IMR-90 (cell line): ENCODE measurements around the gene DCAF6. TPM values are rescaled to one million over a fixed set of nuclear protein-coding genes. Genes with fewer than 3 reads are reported as not detected.

Source experiments
- ATAC-seq: fragments of 200-7000 bp; cut with Tn5 transposase; 2 replicates; pipeline ENCODE4 v1.9.1; 2020; ENCODE audit warnings: low read depth, mild to moderate bottlenecking, moderate library complexity
- BruUV-seq: library from RNA; stranded (reverse); fragments of 400-500 nt; replicated peaks from 2 replicates; lab custom pipeline; 2021; lab: Mats Ljungman, UMichigan
- CTCF ChIA-PET: fragments of 300-600 bp; formaldehyde crosslinking; extraction: SDS; loops from one replicate; lab custom pipeline; 2021; ENCODE audit warnings: antibody characterized with exemption; lab: Yijun Ruan, JAX
- POLR2A ChIA-PET: fragments of 300-600 bp; sonication (Branson Sonifier 250); formaldehyde crosslinking; loops from one replicate; lab custom pipeline; 2022; ENCODE audit warnings: antibody characterized with exemption; ENCODE audit not compliant: unreplicated experiment; lab: Charles Lee
- DNase-seq: peaks from one replicate; pipeline ENCODE4 v3.0.0; 2013
- H2AFZ ChIP-seq: replicated peaks from 2 replicates; pipeline ENCODE3; 2013; ENCODE audit warnings: low read length, mild to moderate bottlenecking; ENCODE audit not compliant: poor library complexity
- H2AK5ac ChIP-seq: 2 replicates; pipeline ENCODE4 v1.6.1; 2013; ENCODE audit warnings: low read depth, low read length, inconsistent platforms
- H2AK9ac ChIP-seq: replicated peaks from 2 replicates; pipeline ENCODE3; 2013; ENCODE audit warnings: mild to moderate bottlenecking, low read depth, low read length, moderate library complexity; ENCODE audit not compliant: poor library complexity
- H2BK120ac ChIP-seq: 2 replicates; pipeline ENCODE4 v1.6.1; 2013; ENCODE audit warnings: low read depth, low read length, inconsistent platforms
- H2BK15ac ChIP-seq: 3 replicates; pipeline ENCODE4 v1.6.1; 2013; ENCODE audit warnings: low read depth, low read length, inconsistent platforms
- H2BK20ac ChIP-seq: 2 replicates; pipeline ENCODE4 v1.6.1; 2013; ENCODE audit warnings: low read depth, mild to moderate bottlenecking, inconsistent platforms, low read length, moderate library complexity
- H2BK5ac ChIP-seq: 2 replicates; pipeline ENCODE4 v1.6.1; 2013; ENCODE audit warnings: mild to moderate bottlenecking, low read depth, low read length, inconsistent platforms; ENCODE audit not compliant: poor library complexity, severe bottlenecking
- H3K14ac ChIP-seq: replicated peaks from 2 replicates; pipeline ENCODE4 v1.6.1; 2013; ENCODE audit warnings: low read depth, low read length, inconsistent platforms
- H3K18ac ChIP-seq: 2 replicates; pipeline ENCODE4 v1.6.1; 2013; ENCODE audit warnings: low read depth, low read length, control low read depth
- H3K23ac ChIP-seq: 2 replicates; pipeline ENCODE4 v1.6.1; 2013; ENCODE audit warnings: low read depth, low read length, inconsistent platforms
- H3K27ac ChIP-seq: 2 replicates; pipeline ENCODE4 v1.5.1; 2013; ENCODE audit warnings: mild to moderate bottlenecking, control low read depth, low read length; ENCODE audit not compliant: insufficient read depth
- H3K27me3 ChIP-seq: 2 replicates; pipeline ENCODE4 v1.6.1; 2013; ENCODE audit warnings: low read length; ENCODE audit not compliant: control insufficient read depth, insufficient read depth
- H3K36me3 ChIP-seq: 2 replicates; pipeline ENCODE4 v1.6.1; 2013; ENCODE audit warnings: low read length, mixed read lengths; ENCODE audit not compliant: control insufficient read depth, insufficient read depth
- H3K4ac ChIP-seq: 2 replicates; pipeline ENCODE4 v1.6.1; 2013; ENCODE audit warnings: low read depth, low read length, inconsistent platforms
- H3K4me1 ChIP-seq: 2 replicates; pipeline ENCODE4 v1.6.1; 2013; ENCODE audit warnings: low read length, mixed read lengths; ENCODE audit not compliant: control insufficient read depth, insufficient read depth
- H3K4me2 ChIP-seq: 2 replicates; pipeline ENCODE4 v1.6.1; 2013; ENCODE audit warnings: low read depth, mild to moderate bottlenecking, control low read depth, low read length, moderate library complexity
- H3K4me3 ChIP-seq: 2 replicates; pipeline ENCODE4 v1.5.1; 2013; ENCODE audit warnings: low read depth, mild to moderate bottlenecking, control low read depth, low read length, moderate library complexity; ENCODE audit not compliant: insufficient read depth
- H3K56ac ChIP-seq: 2 replicates; pipeline ENCODE4 v1.6.1; 2013; ENCODE audit warnings: low read length, inconsistent platforms; ENCODE audit not compliant: insufficient read depth; ENCODE audit errors: extremely low read depth
- H3K79me1 ChIP-seq, 2 experiments: 2 replicates each; pipeline ENCODE4 v1.6.1; 2013; ENCODE audit warnings: low read length in 2 of 2, inconsistent platforms in 1 of 2, low read depth in 1 of 2
- H3K9ac ChIP-seq: 2 replicates; pipeline ENCODE4 v1.6.1; 2013; ENCODE audit warnings: low read depth, low read length, control low read depth
- H3K9me1 ChIP-seq: 2 replicates; pipeline ENCODE4 v1.6.1; 2013; ENCODE audit warnings: low read length, inconsistent platforms; ENCODE audit not compliant: insufficient read depth
- H3K9me3 ChIP-seq: 2 replicates; pipeline ENCODE4 v1.6.1; 2013; ENCODE audit warnings: low read length; ENCODE audit not compliant: control insufficient read depth, insufficient read depth
- H4K20me1 ChIP-seq: 2 replicates; pipeline ENCODE4 v1.6.1; 2013; ENCODE audit warnings: low read length, inconsistent platforms; ENCODE audit not compliant: insufficient read depth
- H4K5ac ChIP-seq: 2 replicates; pipeline ENCODE4 v1.6.1; 2013; ENCODE audit warnings: mild to moderate bottlenecking, low read depth, low read length, control low read depth
- H4K8ac ChIP-seq, 2 experiments: 2 replicates each; pipeline ENCODE4 v1.6.1; 2013; ENCODE audit warnings: low read depth in 2 of 2, low read length in 2 of 2, control low read depth in 1 of 2, inconsistent platforms in 1 of 2
- H4K91ac ChIP-seq: 2 replicates; pipeline ENCODE4 v1.6.1; 2013; ENCODE audit warnings: low read depth, low read length, inconsistent platforms; ENCODE audit not compliant: insufficient read depth
- BHLHE40 ChIP-seq: fragments of 150-350 bp; IDR thresholded peaks from 2 replicates; pipeline ENCODE4 v1.6.1; 2016; ENCODE audit warnings: mild to moderate bottlenecking, low read depth, low read length
- CEBPB ChIP-seq: IDR thresholded peaks from 2 replicates; pipeline ENCODE4 v1.6.1; 2012; ENCODE audit warnings: low read depth, low read length, improper control_type of control experiment
- CHD1 ChIP-seq: IDR thresholded peaks from 2 replicates; pipeline ENCODE4 v1.6.1; 2012; ENCODE audit warnings: low read depth, low read length, improper control_type of control experiment
- FOS ChIP-seq: fragments of 150-350 bp; IDR thresholded peaks from 2 replicates; pipeline ENCODE4 v1.6.1; 2016; ENCODE audit warnings: low read depth, low read length
- MAFK ChIP-seq: IDR thresholded peaks from 2 replicates; pipeline ENCODE4 v1.6.1; 2012; ENCODE audit warnings: low read depth, low read length, improper control_type of control experiment
- MAZ ChIP-seq: IDR thresholded peaks from 2 replicates; pipeline ENCODE4 v1.6.1; 2012; ENCODE audit warnings: low read depth, mild to moderate bottlenecking, low read length, improper control_type of control experiment, moderate library complexity, borderline replicate concordance
- MXI1 ChIP-seq: IDR thresholded peaks from 2 replicates; pipeline ENCODE4 v1.6.1; 2012; ENCODE audit warnings: low read depth, mild to moderate bottlenecking, low read length, moderate library complexity, borderline replicate concordance
- NFE2L2 ChIP-seq: fragments of 150-350 bp; IDR thresholded peaks from 2 replicates; pipeline ENCODE4 v1.6.1; 2016; ENCODE audit warnings: low read depth, mild to moderate bottlenecking, low read length
- POLR2A ChIP-seq: IDR thresholded peaks from 2 replicates; pipeline ENCODE4 v1.6.1; 2012; ENCODE audit warnings: mild to moderate bottlenecking, low read depth, low read length
- RAD21 ChIP-seq: IDR thresholded peaks from 2 replicates; pipeline ENCODE4 v1.6.1; 2012; ENCODE audit warnings: low read length, improper control_type of control experiment
- RCOR1 ChIP-seq: IDR thresholded peaks from 2 replicates; pipeline ENCODE4 v1.6.1; 2012; ENCODE audit warnings: mild to moderate bottlenecking, low read length, improper control_type of control experiment; ENCODE audit not compliant: insufficient replicate concordance
- RFX5 ChIP-seq: IDR thresholded peaks from 2 replicates; pipeline ENCODE4 v1.8.0; 2012; ENCODE audit warnings: low read depth, mild to moderate bottlenecking, low read length, moderate library complexity
- SMC3 ChIP-seq: fragments of 150-350 bp; IDR thresholded peaks from 2 replicates; pipeline ENCODE4 v1.6.1; 2016; ENCODE audit warnings: low read depth, mild to moderate bottlenecking, antibody characterized with exemption, low read length, moderate library complexity
- WGBS, 2 experiments: methylation state at CpG; one replicate each; pipeline versions ENCODE4 v1.1.5 to v1.1.7; 2013; ENCODE audit warnings: missing lambda C conversion rate in 2 of 2; ENCODE audit not compliant: insufficient read length in 1 of 2; ENCODE audit errors: extremely low coverage in 2 of 2; 5-methylcytosine and 5-hydroxymethylcytosine counted together
- dilution Hi-C: fragments of 300-500 bp; cut with HindIII; formaldehyde crosslinking; loops from one replicate; pipeline ENCODE4 v1.14.3; 2018; ENCODE audit warnings: low sequenced_read_pairs; ENCODE audit not compliant: unreplicated experiment
- in situ Hi-C: fragments of 300-500 bp; cut with MboI; formaldehyde crosslinking; loops from 3 replicates; pipeline ENCODE4 v1.14.3; 2019; ENCODE audit warnings: low sequenced_read_pairs, inconsistent platforms, mixed read lengths
- intact Hi-C: fragments of 100-400 bp; cut with micrococcal nuclease; formaldehyde crosslinking; loops from 2 replicates; pipeline ENCODE4 v1.10.0; 2022
- polyA plus RNA-seq, 3 experiments: library from polyadenylated mRNA; depleted of rRNA; stranded (reverse); fragments of >200 nt; gene quantifications; 2 replicates each; pipeline ENCODE4 v1.2.3, GENCODE V29; 2012; ENCODE audit warnings: low replicate concordance in 1 of 3
- total RNA-seq: library from RNA; depleted of rRNA; stranded (reverse); fragments of >200 nt; gene quantifications from 2 replicates; pipeline ENCODE4 v1.2.3, GENCODE V29; 2012
- TF ChIP-seq, protein P1 (sequence below): fragments of 150-350 bp; IDR thresholded peaks from 2 replicates; pipeline ENCODE4 v1.6.1; 2016; ENCODE audit warnings: low read depth, mild to moderate bottlenecking, low read length, moderate library complexity, borderline replicate concordance
- TF ChIP-seq, protein P2 (sequence below): conservative IDR thresholded peaks from 2 replicates; pipeline ENCODE4 v1.5.1; 2012; ENCODE audit warnings: mild to moderate bottlenecking, low read depth, low read length, improper control_type of control experiment
- TF ChIP-seq, protein P3 (sequence below): fragments of 150-350 bp; IDR thresholded peaks from 2 replicates; pipeline ENCODE4 v1.6.1; 2017; ENCODE audit warnings: mild to moderate bottlenecking, antibody characterized with exemption, low read length, low read depth

Gene DCAF6
- total and polyA plus RNA-seq, 2 of the 4 experiments (the other 2 are of a cell fraction): 60.4 to 88.7 TPM

DNA sequence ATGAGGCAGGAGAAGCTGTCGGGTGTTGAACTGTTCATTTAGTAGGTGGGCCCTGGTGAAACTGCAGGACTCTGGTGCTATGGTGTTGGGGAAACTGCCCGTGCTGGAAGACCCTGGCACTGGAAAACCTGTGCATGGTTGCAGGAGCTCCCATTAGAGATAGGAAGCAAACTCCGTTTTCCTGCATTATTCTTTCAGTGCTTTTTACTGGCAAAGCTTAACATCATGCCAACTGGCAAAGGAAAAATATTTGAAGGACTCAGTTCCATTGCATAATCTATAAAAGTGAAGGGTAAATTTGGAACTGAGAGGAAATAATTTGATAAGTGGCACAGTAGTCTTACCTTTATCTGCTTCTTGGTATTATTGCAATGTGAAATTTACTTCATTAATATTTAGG lies 32.1 kb downstream of the DCAF6 start:
- Histone ChIP-seq H3K23ac (no peak overlapping the region), H3K27me3 (no peaks in the 10 kb centered on the region), H2AK9ac (no peak overlapping the region), H3K4me3 (no peak overlapping the region), H3K9ac (no peak overlapping the region), H3K36me3 (peaks cover 7% of the 10 kb centered on the region), H4K5ac (no peak overlapping the region), H2AFZ (no peak overlapping the region), H4K20me1 (peaks cover 10% of the 10 kb centered on the region; the same call in 1 of the 2 replicates), H2AK5ac (no peak overlapping the region), H2BK20ac (no peak overlapping the region), H4K8ac (no peak overlapping the region), H3K14ac (no peak overlapping the region), H2BK5ac (no peak overlapping the region), H3K4me1 (no peaks in the 10 kb centered on the region), H3K4ac (no peak overlapping the region), H4K91ac (no peak overlapping the region), H2BK120ac (no peak overlapping the region), H3K4me2 (no peak overlapping the region), H3K56ac (no peak overlapping the region), H3K27ac (no peak overlapping the region), H2BK15ac (no peak overlapping the region), H3K9me3 (no peaks in the 10 kb centered on the region), H3K79me1 (peaks cover 21 to 41% of the 10 kb centered on the region in 2 experiments; a peak in 3 of 4 replicates), H3K18ac (no peak overlapping the region), H3K9me1 (no peaks in the 10 kb centered on the region)
- ATAC-seq: no peak
- ChIA-PET POLR2A (no interaction called here), CTCF (no interaction called here)
- in situ Hi-C loops: no loop called here
- dilution Hi-C loops: no loop called here
- DNase-seq: no peak
- intact Hi-C loops: no loop called here
- no peak for TF ChIP-seq CEBPB
- TF ChIP-seq MXI1: no peak
- TF ChIP-seq FOS: no peak
- no peak for TF ChIP-seq RFX5
- TF ChIP-seq, protein P1, sequence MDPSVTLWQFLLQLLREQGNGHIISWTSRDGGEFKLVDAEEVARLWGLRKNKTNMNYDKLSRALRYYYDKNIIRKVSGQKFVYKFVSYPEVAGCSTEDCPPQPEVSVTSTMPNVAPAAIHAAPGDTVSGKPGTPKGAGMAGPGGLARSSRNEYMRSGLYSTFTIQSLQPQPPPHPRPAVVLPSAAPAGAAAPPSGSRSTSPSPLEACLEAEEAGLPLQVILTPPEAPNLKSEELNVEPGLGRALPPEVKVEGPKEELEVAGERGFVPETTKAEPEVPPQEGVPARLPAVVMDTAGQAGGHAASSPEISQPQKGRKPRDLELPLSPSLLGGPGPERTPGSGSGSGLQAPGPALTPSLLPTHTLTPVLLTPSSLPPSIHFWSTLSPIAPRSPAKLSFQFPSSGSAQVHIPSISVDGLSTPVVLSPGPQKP: no peak
- TF ChIP-seq BHLHE40: no peak
- no peak for TF ChIP-seq NFE2L2
- TF ChIP-seq, protein P2, sequence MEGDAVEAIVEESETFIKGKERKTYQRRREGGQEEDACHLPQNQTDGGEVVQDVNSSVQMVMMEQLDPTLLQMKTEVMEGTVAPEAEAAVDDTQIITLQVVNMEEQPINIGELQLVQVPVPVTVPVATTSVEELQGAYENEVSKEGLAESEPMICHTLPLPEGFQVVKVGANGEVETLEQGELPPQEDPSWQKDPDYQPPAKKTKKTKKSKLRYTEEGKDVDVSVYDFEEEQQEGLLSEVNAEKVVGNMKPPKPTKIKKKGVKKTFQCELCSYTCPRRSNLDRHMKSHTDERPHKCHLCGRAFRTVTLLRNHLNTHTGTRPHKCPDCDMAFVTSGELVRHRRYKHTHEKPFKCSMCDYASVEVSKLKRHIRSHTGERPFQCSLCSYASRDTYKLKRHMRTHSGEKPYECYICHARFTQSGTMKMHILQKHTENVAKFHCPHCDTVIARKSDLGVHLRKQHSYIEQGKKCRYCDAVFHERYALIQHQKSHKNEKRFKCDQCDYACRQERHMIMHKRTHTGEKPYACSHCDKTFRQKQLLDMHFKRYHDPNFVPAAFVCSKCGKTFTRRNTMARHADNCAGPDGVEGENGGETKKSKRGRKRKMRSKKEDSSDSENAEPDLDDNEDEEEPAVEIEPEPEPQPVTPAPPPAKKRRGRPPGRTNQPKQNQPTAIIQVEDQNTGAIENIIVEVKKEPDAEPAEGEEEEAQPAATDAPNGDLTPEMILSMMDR: no peak
- TF ChIP-seq, protein P3, sequence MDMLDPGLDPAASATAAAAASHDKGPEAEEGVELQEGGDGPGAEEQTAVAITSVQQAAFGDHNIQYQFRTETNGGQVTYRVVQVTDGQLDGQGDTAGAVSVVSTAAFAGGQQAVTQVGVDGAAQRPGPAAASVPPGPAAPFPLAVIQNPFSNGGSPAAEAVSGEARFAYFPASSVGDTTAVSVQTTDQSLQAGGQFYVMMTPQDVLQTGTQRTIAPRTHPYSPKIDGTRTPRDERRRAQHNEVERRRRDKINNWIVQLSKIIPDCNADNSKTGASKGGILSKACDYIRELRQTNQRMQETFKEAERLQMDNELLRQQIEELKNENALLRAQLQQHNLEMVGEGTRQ: no peak
- TF ChIP-seq CHD1: no peak
- TF ChIP-seq MAZ: no peak
- no peak for TF ChIP-seq POLR2A
- TF ChIP-seq SMC3: no peak
- no peak for TF ChIP-seq RCOR1
- no peak for TF ChIP-seq RAD21
- TF ChIP-seq MAFK: no peak
- TSS peak; percentile 27 for BruUV-seq
- 75% methylated on average over 1 of the region's 3 CpGs; no CpG with 5 or more reads in 1 of the 2 experiments for WGBS, 2 experiments
